ENCODE results near the gene TMEM132C.

The TMEM132C gene

GRCh38 chr12:128288357-128288756, 21.4 kb downstream of the TMEM132C start:
- DNase-seq (ENCODE audit: low read depth), result no peak

GRCh38 chr12:128288896-128289295, 21.9 kb downstream of the TMEM132C start:
- DNase-seq (ENCODE audit: low read depth), result no peak

- no peak for DNase-seq (ENCODE audit: low read depth)
Observed at GRCh38 chr12:128290938-128291337, 24.0 kb downstream of the TMEM132C start.

GRCh38 chr12:128298091-128298748, 31.2 kb downstream of the TMEM132C start:
- DNase-seq (ENCODE audit: low read depth), result no peak

GRCh38 chr12:128305336-128305892, 38.4 kb downstream of the TMEM132C start:
- no peak for DNase-seq (ENCODE audit: low read depth)

- no peak for DNase-seq (ENCODE audit: low read depth)
Observed at GRCh38 chr12:128307791-128308190, 40.8 kb downstream of the TMEM132C start.

GRCh38 chr12:128312661-128313060, 45.7 kb downstream of the TMEM132C start:
- no peak for DNase-seq (ENCODE audit: low read depth)

GRCh38 chr12:128313931-128314330, 47.0 kb downstream of the TMEM132C start:
- DNase-seq (ENCODE audit: low read depth), result no peak

- no peak for DNase-seq (ENCODE audit: low read depth)
Observed at GRCh38 chr12:128314611-128315010, 47.6 kb downstream of the TMEM132C start.

GRCh38 chr12:128316078-128316477, 49.1 kb downstream of the TMEM132C start:
- no peak for DNase-seq (ENCODE audit: low read depth)

- DNase-seq (ENCODE audit: low read depth), result no peak
Observed at GRCh38 chr12:128316973-128317526, 50.1 kb downstream of the TMEM132C start.

GRCh38 chr12:128318341-128318740, 51.4 kb downstream of the TMEM132C start:
- DNase-seq (ENCODE audit: low read depth), result no peak

- DNase-seq (ENCODE audit: low read depth), result no peak
Observed at GRCh38 chr12:128318946-128319345, 52.0 kb downstream of the TMEM132C start.

GRCh38 chr12:128322341-128322740, 55.4 kb downstream of the TMEM132C start:
- no peak for DNase-seq (ENCODE audit: low read depth)

GRCh38 chr12:128323145-128323920, 56.4 kb downstream of the TMEM132C start:
- DNase-seq (ENCODE audit: low read depth), result no peak

GRCh38 chr12:128325646-128326045, 58.7 kb downstream of the TMEM132C start:
- DNase-seq (ENCODE audit: low read depth), result no peak

GRCh38 chr12:128326406-128326805, 59.4 kb downstream of the TMEM132C start:
- no peak for DNase-seq (ENCODE audit: low read depth)

- DNase-seq (ENCODE audit: low read depth), result no peak
Observed at GRCh38 chr12:128328961-128329360, 62.0 kb downstream of the TMEM132C start.

GRCh38 chr12:128336204-128337070, 69.5 kb downstream of the TMEM132C start:
- no peak for DNase-seq (ENCODE audit: low read depth)

- DNase-seq (ENCODE audit: low read depth), result no peak
Observed at GRCh38 chr12:128337071-128337345, 70.0 kb downstream of the TMEM132C start.

GRCh38 chr12:128337431-128338170, 70.6 kb downstream of the TMEM132C start:
- DNase-seq (ENCODE audit: low read depth), result no peak
